GM23338 (cell line): ENCODE results near the gene UIMC1. TPM values are rescaled to one million over a fixed set of nuclear protein-coding genes. Genes with fewer than 3 reads are reported as not detected.

ENCODE experiments used
- ATAC-seq: fragments of 200-7000 bp; cut with Tn5 transposase; 3 replicates; pipeline ENCODE4 v1.9.1; 2020
- DNase-seq: peaks from one replicate; pipeline ENCODE4 v3.0.0-alpha.2; 2015; ENCODE audit warnings: low spot score
- H2AFZ ChIP-seq: fragments of 200-600 bp; sonication (generic); 2 replicates; pipeline ENCODE4 v1.8.0; 2016; ENCODE audit warnings: antibody characterized with exemption, mild to moderate bottlenecking, moderate library complexity
- H3F3A ChIP-seq: fragments of 200-600 bp; sonication (generic); replicated peaks from 2 replicates; pipeline ENCODE4 v1.8.0; 2017; ENCODE audit warnings: antibody characterized with exemption, mixed run types, low read depth
- H3K27ac ChIP-seq: fragments of 200-600 bp; sonication (generic); 2 replicates; pipeline ENCODE4 v1.6.1; 2016; ENCODE audit warnings: low read depth
- H3K27me3 ChIP-seq: fragments of 200-600 bp; sonication (generic); 2 replicates; pipeline ENCODE4 v1.8.0; 2016; ENCODE audit warnings: mild to moderate bottlenecking, mixed run types, moderate library complexity; ENCODE audit not compliant: insufficient read depth
- H3K36me3 ChIP-seq: fragments of 200-600 bp; sonication (generic); 2 replicates; pipeline ENCODE4 v1.8.0; 2016; ENCODE audit warnings: mild to moderate bottlenecking; ENCODE audit not compliant: insufficient read depth
- H3K4me1 ChIP-seq: fragments of 200-600 bp; sonication (generic); 2 replicates; pipeline ENCODE4 v1.8.0; 2016; ENCODE audit warnings: mild to moderate bottlenecking, moderate library complexity; ENCODE audit not compliant: insufficient read depth
- H3K4me2 ChIP-seq: fragments of 200-600 bp; sonication (generic); 2 replicates; pipeline ENCODE4 v1.7.1; 2017; ENCODE audit warnings: mixed run types
- H3K4me3 ChIP-seq: fragments of 200-600 bp; sonication (generic); 2 replicates; pipeline ENCODE4 v1.6.1; 2016; ENCODE audit warnings: mixed run types
- H3K79me2 ChIP-seq: fragments of 200-600 bp; sonication (generic); replicated peaks from 2 replicates; pipeline ENCODE4 v1.8.0; 2017; ENCODE audit warnings: mild to moderate bottlenecking; ENCODE audit not compliant: insufficient read depth
- H3K9me2 ChIP-seq: fragments of 200-600 bp; sonication (generic); 2 replicates; pipeline ENCODE4 v1.8.0; 2017; ENCODE audit not compliant: insufficient read depth
- H4K20me1 ChIP-seq: fragments of 200-600 bp; sonication (generic); replicated peaks from 2 replicates; pipeline ENCODE4 v1.8.0; 2017; ENCODE audit warnings: mild to moderate bottlenecking; ENCODE audit not compliant: insufficient read depth
- H3K27ac Mint-ChIP-seq: 2 replicates; pipeline ENCODE4 v1.8.0; 2020; ENCODE audit warnings: inconsistent platforms, mild to moderate bottlenecking, moderate library complexity, mixed read lengths
- H3K27me3 Mint-ChIP-seq: 3 replicates; pipeline ENCODE4 v1.8.0; 2022; ENCODE audit warnings: low read depth, mild to moderate bottlenecking, moderate library complexity, mixed read lengths, inconsistent platforms; ENCODE audit not compliant: insufficient read depth, poor library complexity
- H3K36me3 Mint-ChIP-seq: 3 replicates; pipeline ENCODE4 v1.8.0; 2021; ENCODE audit warnings: low read depth, mild to moderate bottlenecking, inconsistent platforms, moderate library complexity, mixed read lengths
- H3K4me1 Mint-ChIP-seq: 3 replicates; pipeline ENCODE4 v1.8.0; 2020; ENCODE audit warnings: mild to moderate bottlenecking, inconsistent platforms, mixed read lengths
- H3K4me3 Mint-ChIP-seq: 3 replicates; pipeline ENCODE4 v1.8.0; 2021; ENCODE audit warnings: moderate library complexity, mild to moderate bottlenecking, inconsistent platforms, mixed read lengths
- H3K9me3 Mint-ChIP-seq: 3 replicates; pipeline ENCODE4 v1.8.0; 2020; ENCODE audit warnings: moderate library complexity, mild to moderate bottlenecking, inconsistent platforms, mixed read lengths
- CREB1 ChIP-seq: fragments of 250-450 bp; sonication (Bioruptor Pico); IDR thresholded peaks from 2 replicates; pipeline ENCODE4 v1.5.0; 2020; ENCODE audit warnings: low read depth, mild to moderate bottlenecking, moderate library complexity
- EZH2 ChIP-seq: fragments of 200-600 bp; sonication (generic); IDR thresholded peaks from one replicate; pipeline ENCODE4 v1.8.0; 2017; ENCODE audit warnings: antibody characterized with exemption, mild to moderate bottlenecking, low read depth; ENCODE audit not compliant: unreplicated experiment
- EZH2phosphoT487 ChIP-seq: fragments of 200-600 bp; sonication (generic); IDR thresholded peaks from one replicate; pipeline ENCODE4 v1.8.1; 2018; ENCODE audit warnings: antibody characterized with exemption; ENCODE audit not compliant: unreplicated experiment
- JUNB ChIP-seq: IDR thresholded peaks from one replicate; pipeline ENCODE4 v1.6.1; 2016; ENCODE audit warnings: antibody characterized with exemption; ENCODE audit not compliant: unreplicated experiment
- NANOG ChIP-seq: IDR thresholded peaks from 2 replicates; pipeline ENCODE4 v1.6.1; 2016; ENCODE audit warnings: antibody characterized with exemption, borderline replicate concordance
- POLR2AphosphoS5 ChIP-seq: IDR thresholded peaks from 2 replicates; pipeline ENCODE4 v1.6.1; 2016; ENCODE audit warnings: antibody characterized with exemption, low read depth
- STAT1 ChIP-seq: IDR thresholded peaks from one replicate; pipeline ENCODE4 v1.6.1; 2016; ENCODE audit warnings: antibody characterized with exemption; ENCODE audit not compliant: unreplicated experiment
- ZNF114 ChIP-seq: fragments of 250-450 bp; sonication (Bioruptor Pico); IDR thresholded peaks from 2 replicates; pipeline ENCODE4 v1.5.0; 2020; ENCODE audit warnings: mild to moderate bottlenecking, moderate library complexity
- ZNF331 ChIP-seq: fragments of 250-450 bp; sonication (Bioruptor Pico); IDR thresholded peaks from 2 replicates; pipeline ENCODE4 v1.5.0; 2020; ENCODE audit warnings: low read depth, mild to moderate bottlenecking, moderate library complexity
- polyA plus RNA-seq: library from polyadenylated mRNA; unstranded; fragments of >200 nt; fragmentation: Nextera tagmentation; extraction: Ambion mirVana; gene quantifications from 2 replicates; pipeline ENCODE4 v1.2.1, GENCODE V29; 2016
- total RNA-seq: library from RNA; depleted of rRNA; stranded (reverse); fragments of >200 nt; shearing (Covaris generic); gene quantifications from 2 replicates; pipeline ENCODE4 v1.2.3, GENCODE V29; 2014
- TF ChIP-seq, protein P1 (sequence below): IDR thresholded peaks from one replicate; pipeline ENCODE4 v1.6.1; 2018; ENCODE audit warnings: antibody characterized with exemption; ENCODE audit not compliant: unreplicated experiment
- TF ChIP-seq, protein P2 (sequence below): IDR thresholded peaks from 2 replicates; pipeline ENCODE4 v1.6.1; 2016; ENCODE audit warnings: antibody characterized with exemption
- TF ChIP-seq, protein P3 (sequence below), 2 experiments: fragments of 200-600 bp in 1 of 2; sonication (generic) in 1 of 2; conservative IDR thresholded peaks; 2 replicates each; pipeline versions ENCODE4 v1.5.1 to v1.6.1; 2016 to 2017; ENCODE audit warnings: antibody characterized with exemption in 2 of 2, low read depth in 2 of 2, mild to moderate bottlenecking in 2 of 2, moderate library complexity in 1 of 2
- TF ChIP-seq, protein P4 (sequence below): fragments of 250-450 bp; sonication (Bioruptor Pico); IDR thresholded peaks from 2 replicates; pipeline ENCODE4 v1.5.0; 2020; ENCODE audit warnings: mild to moderate bottlenecking, moderate library complexity

The UIMC1 gene
- total and polyA plus RNA-seq, 2 experiments from 2014 or later: 36.4 to 40.1 TPM

DNA sequence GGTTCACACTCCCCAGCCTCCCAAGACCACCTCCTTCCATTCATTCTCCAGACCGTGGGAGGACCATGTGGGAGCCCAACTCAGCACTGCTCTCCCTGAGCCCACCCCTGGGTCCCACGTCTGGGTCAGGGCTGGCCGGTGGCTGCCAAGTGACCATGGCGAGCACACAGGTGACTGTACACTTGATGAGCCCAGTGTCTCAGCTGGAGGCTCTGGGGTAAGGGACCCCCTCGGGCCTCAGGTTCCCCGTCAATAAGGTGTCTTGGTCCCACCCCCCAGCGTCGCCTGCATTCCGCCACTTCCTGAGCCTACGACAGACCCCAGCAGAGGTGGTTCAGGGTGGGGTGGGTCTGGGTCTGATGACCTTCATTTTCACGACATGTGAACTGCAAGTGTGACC is 146.2 kb downstream of the UIMC1 start:
- Histone ChIP-seq H3K4me2 (no peak overlapping the region), H2AFZ (no peak overlapping the region), H3K4me1 (peaks cover 15% of the 10 kb centered on the region; the same call in 1 of the 2 replicates), H3K79me2 (no peaks in the 10 kb centered on the region), H3K27ac (no peak overlapping the region), H3K9me2 (no peaks in the 10 kb centered on the region), H3K27me3 (no peaks in the 10 kb centered on the region), H3K36me3 (no peaks in the 10 kb centered on the region), H4K20me1 (no peaks in the 10 kb centered on the region), H3K4me3 (no peak overlapping the region), H3F3A (no peaks in the 10 kb centered on the region)
- Mint-ChIP-seq H3K4me3 (no peak overlapping the region), H3K9me3 (no peaks in the 10 kb centered on the region), H3K4me1 (peaks cover 20% of the 10 kb centered on the region), H3K27me3 (peaks cover 21% of the 10 kb centered on the region), H3K36me3 (no peaks in the 10 kb centered on the region), H3K27ac (no peak overlapping the region)
- no peak for ATAC-seq
- DNase-seq: no peak
- TF ChIP-seq, protein P1, sequence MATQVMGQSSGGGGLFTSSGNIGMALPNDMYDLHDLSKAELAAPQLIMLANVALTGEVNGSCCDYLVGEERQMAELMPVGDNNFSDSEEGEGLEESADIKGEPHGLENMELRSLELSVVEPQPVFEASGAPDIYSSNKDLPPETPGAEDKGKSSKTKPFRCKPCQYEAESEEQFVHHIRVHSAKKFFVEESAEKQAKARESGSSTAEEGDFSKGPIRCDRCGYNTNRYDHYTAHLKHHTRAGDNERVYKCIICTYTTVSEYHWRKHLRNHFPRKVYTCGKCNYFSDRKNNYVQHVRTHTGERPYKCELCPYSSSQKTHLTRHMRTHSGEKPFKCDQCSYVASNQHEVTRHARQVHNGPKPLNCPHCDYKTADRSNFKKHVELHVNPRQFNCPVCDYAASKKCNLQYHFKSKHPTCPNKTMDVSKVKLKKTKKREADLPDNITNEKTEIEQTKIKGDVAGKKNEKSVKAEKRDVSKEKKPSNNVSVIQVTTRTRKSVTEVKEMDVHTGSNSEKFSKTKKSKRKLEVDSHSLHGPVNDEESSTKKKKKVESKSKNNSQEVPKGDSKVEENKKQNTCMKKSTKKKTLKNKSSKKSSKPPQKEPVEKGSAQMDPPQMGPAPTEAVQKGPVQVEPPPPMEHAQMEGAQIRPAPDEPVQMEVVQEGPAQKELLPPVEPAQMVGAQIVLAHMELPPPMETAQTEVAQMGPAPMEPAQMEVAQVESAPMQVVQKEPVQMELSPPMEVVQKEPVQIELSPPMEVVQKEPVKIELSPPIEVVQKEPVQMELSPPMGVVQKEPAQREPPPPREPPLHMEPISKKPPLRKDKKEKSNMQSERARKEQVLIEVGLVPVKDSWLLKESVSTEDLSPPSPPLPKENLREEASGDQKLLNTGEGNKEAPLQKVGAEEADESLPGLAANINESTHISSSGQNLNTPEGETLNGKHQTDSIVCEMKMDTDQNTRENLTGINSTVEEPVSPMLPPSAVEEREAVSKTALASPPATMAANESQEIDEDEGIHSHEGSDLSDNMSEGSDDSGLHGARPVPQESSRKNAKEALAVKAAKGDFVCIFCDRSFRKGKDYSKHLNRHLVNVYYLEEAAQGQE: no peak
- TF ChIP-seq, protein P2, sequence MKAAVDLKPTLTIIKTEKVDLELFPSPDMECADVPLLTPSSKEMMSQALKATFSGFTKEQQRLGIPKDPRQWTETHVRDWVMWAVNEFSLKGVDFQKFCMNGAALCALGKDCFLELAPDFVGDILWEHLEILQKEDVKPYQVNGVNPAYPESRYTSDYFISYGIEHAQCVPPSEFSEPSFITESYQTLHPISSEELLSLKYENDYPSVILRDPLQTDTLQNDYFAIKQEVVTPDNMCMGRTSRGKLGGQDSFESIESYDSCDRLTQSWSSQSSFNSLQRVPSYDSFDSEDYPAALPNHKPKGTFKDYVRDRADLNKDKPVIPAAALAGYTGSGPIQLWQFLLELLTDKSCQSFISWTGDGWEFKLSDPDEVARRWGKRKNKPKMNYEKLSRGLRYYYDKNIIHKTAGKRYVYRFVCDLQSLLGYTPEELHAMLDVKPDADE: no peak
- no peak for TF ChIP-seq JUNB
- no peak for TF ChIP-seq EZH2
- TF ChIP-seq POLR2AphosphoS5: no peak
- TF ChIP-seq ZNF331 (CRISPR knock-in tag): no peak
- TF ChIP-seq CREB1 (CRISPR knock-in tag): no peak
- no peak for TF ChIP-seq ZNF114 (CRISPR knock-in tag)
- TF ChIP-seq, protein P3, sequence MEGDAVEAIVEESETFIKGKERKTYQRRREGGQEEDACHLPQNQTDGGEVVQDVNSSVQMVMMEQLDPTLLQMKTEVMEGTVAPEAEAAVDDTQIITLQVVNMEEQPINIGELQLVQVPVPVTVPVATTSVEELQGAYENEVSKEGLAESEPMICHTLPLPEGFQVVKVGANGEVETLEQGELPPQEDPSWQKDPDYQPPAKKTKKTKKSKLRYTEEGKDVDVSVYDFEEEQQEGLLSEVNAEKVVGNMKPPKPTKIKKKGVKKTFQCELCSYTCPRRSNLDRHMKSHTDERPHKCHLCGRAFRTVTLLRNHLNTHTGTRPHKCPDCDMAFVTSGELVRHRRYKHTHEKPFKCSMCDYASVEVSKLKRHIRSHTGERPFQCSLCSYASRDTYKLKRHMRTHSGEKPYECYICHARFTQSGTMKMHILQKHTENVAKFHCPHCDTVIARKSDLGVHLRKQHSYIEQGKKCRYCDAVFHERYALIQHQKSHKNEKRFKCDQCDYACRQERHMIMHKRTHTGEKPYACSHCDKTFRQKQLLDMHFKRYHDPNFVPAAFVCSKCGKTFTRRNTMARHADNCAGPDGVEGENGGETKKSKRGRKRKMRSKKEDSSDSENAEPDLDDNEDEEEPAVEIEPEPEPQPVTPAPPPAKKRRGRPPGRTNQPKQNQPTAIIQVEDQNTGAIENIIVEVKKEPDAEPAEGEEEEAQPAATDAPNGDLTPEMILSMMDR (conservative IDR thresholded peaks at IDR 0.05; ENCODE audit: low read depth in 2 of 2): no peak
- TF ChIP-seq, protein P4, sequence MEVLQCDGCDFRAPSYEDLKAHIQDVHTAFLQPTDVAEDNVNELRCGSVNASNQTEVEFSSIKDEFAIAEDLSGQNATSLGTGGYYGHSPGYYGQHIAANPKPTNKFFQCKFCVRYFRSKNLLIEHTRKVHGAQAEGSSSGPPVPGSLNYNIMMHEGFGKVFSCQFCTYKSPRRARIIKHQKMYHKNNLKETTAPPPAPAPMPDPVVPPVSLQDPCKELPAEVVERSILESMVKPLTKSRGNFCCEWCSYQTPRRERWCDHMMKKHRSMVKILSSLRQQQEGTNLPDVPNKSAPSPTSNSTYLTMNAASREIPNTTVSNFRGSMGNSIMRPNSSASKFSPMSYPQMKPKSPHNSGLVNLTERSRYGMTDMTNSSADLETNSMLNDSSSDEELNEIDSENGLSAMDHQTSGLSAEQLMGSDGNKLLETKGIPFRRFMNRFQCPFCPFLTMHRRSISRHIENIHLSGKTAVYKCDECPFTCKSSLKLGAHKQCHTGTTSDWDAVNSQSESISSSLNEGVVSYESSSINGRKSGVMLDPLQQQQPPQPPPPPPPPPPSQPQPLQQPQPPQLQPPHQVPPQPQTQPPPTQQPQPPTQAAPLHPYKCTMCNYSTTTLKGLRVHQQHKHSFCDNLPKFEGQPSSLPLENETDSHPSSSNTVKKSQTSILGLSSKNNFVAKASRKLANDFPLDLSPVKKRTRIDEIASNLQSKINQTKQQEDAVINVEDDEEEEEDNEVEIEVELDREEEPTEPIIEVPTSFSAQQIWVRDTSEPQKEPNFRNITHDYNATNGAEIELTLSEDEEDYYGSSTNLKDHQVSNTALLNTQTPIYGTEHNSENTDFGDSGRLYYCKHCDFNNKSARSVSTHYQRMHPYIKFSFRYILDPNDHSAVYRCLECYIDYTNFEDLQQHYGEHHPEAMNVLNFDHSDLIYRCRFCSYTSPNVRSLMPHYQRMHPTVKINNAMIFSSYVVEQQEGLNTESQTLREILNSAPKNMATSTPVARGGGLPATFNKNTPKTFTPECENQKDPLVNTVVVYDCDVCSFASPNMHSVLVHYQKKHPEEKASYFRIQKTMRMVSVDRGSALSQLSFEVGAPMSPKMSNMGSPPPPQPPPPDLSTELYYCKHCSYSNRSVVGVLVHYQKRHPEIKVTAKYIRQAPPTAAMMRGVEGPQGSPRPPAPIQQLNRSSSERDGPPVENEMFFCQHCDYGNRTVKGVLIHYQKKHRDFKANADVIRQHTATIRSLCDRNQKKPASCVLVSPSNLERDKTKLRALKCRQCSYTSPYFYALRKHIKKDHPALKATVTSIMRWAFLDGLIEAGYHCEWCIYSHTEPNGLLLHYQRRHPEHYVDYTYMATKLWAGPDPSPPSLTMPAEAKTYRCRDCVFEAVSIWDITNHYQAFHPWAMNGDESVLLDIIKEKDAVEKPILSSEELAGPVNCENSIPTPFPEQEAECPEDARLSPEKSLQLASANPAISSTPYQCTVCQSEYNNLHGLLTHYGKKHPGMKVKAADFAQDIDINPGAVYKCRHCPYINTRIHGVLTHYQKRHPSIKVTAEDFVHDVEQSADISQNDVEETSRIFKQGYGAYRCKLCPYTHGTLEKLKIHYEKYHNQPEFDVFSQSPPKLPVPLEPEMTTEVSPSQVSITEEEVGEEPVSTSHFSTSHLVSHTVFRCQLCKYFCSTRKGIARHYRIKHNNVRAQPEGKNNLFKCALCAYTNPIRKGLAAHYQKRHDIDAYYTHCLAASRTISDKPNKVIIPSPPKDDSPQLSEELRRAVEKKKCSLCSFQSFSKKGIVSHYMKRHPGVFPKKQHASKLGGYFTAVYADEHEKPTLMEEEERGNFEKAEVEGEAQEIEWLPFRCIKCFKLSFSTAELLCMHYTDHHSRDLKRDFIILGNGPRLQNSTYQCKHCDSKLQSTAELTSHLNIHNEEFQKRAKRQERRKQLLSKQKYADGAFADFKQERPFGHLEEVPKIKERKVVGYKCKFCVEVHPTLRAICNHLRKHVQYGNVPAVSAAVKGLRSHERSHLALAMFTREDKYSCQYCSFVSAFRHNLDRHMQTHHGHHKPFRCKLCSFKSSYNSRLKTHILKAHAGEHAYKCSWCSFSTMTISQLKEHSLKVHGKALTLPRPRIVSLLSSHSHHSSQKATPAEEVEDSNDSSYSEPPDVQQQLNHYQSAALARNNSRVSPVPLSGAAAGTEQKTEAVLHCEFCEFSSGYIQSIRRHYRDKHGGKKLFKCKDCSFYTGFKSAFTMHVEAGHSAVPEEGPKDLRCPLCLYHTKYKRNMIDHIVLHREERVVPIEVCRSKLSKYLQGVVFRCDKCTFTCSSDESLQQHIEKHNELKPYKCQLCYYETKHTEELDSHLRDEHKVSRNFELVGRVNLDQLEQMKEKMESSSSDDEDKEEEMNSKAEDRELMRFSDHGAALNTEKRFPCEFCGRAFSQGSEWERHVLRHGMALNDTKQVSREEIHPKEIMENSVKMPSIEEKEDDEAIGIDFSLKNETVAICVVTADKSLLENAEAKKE (CRISPR knock-in tag): no peak
- TF ChIP-seq EZH2phosphoT487: no peak
- TF ChIP-seq NANOG: no peak
- TF ChIP-seq STAT1: no peak
